Measurements from ENCODE around the gene SP2. TPM values are rescaled to one million over a fixed set of nuclear protein-coding genes. Genes with fewer than 3 reads are reported as not detected.

The SP2 gene
- polyA plus RNA-seq, 1 donor (not counting 4 experiments of a cell fraction or from before 2014, with no cell fraction given) = 2.1 TPM

DNA sequence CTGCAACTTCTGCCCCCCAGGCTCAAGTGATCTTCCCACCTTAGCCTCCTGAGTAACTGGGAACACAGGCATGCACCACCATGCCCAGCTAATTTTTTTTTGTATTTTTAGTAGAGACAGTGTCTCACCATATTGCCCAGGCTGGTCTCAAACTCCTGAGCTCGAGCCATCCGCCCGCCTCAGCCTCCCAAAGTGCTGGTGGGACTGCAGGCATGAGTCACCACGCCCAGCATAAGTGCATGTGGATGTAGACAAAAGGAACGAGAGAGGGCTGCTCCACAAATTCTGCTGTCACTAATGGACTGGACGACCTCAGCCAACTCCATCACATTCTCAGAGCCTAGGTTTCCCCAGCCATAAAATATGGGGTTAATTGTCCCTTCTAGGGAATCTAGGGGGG is 7.7 kb upstream of the SP2 start:
- Histone ChIP-seq H3K4me1 (ENCODE audit: control insufficient read depth, extremely low read depth, insufficient read depth, low read length) (peaks cover 10% of the 10 kb centered on the region), H3K9ac (ENCODE audit: control insufficient read depth, extremely low read depth, insufficient read depth, low read length) (no peak overlapping the region), H3K4me2 (ENCODE audit: control insufficient read depth, extremely low read depth, insufficient read depth, low read depth, low read length) (no peak overlapping the region), H3K27ac (ENCODE audit: control insufficient read depth, insufficient read depth, low read length) (no peak overlapping the region), H3K79me2 (ENCODE audit: control insufficient read depth, insufficient read depth, low read length) (no peaks in the 10 kb centered on the region), H3K36me3 (ENCODE audit: control insufficient read depth in 2 of 2, extremely low read depth in 1 of 2, insufficient read depth in 2 of 2, low read length in 2 of 2) (no peaks in the 10 kb centered on the region), H4K20me1 (ENCODE audit: control insufficient read depth, extremely low read depth, insufficient read depth, low read length) (no peaks in the 10 kb centered on the region), H3K27me3 (ENCODE audit: control insufficient read depth, extremely low read depth, insufficient read depth, low read length) (no peaks in the 10 kb centered on the region), H3K9me1 (ENCODE audit: control insufficient read depth, extremely low read depth, insufficient read depth, low read length) (no peaks in the 10 kb centered on the region), H3K4me3 (ENCODE audit: control insufficient read depth in 2 of 3, extremely low read depth in 1 of 3, insufficient read depth in 2 of 3, low read depth in 1 of 3, low read length in 3 of 3) (no peak overlapping the region), H2AFZ (ENCODE audit: control insufficient read depth, low read length) (no peak overlapping the region), H3K9me3 (ENCODE audit: control insufficient read depth, low read depth, low read length) (no peaks in the 10 kb centered on the region)
- TF ChIP-seq, protein P1, sequence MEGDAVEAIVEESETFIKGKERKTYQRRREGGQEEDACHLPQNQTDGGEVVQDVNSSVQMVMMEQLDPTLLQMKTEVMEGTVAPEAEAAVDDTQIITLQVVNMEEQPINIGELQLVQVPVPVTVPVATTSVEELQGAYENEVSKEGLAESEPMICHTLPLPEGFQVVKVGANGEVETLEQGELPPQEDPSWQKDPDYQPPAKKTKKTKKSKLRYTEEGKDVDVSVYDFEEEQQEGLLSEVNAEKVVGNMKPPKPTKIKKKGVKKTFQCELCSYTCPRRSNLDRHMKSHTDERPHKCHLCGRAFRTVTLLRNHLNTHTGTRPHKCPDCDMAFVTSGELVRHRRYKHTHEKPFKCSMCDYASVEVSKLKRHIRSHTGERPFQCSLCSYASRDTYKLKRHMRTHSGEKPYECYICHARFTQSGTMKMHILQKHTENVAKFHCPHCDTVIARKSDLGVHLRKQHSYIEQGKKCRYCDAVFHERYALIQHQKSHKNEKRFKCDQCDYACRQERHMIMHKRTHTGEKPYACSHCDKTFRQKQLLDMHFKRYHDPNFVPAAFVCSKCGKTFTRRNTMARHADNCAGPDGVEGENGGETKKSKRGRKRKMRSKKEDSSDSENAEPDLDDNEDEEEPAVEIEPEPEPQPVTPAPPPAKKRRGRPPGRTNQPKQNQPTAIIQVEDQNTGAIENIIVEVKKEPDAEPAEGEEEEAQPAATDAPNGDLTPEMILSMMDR (optimal IDR thresholded peaks at IDR 0.05 in 1 of 3, IDR thresholded peaks at IDR 0.05 in 1 of 3, conservative IDR thresholded peaks at IDR 0.05 in 1 of 3; ENCODE audit: extremely low read depth in 1 of 3, insufficient read depth in 2 of 3, low read length in 3 of 3) = no peak
- TF ChIP-seq EZH2 (IDR thresholded peaks at IDR 0.05; ENCODE audit: low read length) = no peak
- dilution Hi-C loops (cut with MboI; ENCODE audit: extremely low pct_ligation_motif_present, low sequenced_read_pairs) = no loop called here
- DNase-seq (ENCODE audit: low read depth, low spot score) (no peak), FAIRE-seq (no peak)

DNA sequence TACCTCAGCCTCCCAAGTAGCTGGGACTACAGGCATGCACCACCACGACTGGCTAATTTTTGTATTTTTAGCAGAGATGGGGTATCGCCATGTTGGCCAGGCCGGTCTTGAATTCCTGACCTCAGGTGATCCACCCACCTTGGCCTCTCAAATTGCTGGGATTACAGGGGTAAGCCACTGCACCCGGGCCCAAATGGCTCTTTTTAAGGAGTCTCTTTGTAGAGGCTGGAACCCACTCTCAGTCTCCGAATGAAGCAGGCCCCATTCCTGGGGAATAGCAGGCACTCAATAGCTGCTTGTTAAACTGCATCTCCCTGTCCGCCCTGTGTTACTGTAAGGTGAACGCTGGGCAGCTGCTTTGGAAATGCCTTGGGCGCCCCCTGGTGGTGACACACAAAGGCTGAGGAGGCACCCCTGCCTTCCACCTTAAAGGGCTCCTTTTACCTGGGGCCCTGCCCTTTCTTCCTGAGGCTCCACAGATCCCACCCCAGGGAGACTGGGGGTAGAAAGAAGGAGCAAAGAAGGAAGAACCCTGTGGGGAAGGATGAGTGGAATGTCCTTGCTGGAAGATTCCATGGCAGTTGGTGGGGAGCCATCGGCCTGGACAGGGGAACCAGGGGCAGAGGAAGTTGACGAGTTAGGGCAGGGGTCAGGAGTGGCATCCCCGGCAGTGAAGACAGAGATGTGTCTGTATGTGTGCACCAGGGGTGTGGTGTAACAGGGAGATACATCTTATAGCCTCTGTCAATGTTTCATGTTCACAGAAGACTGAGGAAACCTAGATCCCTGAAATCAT is 6.1 kb upstream of the SP2 start:
- H3K9me3 ChIP-seq (ENCODE audit: control insufficient read depth, low read depth, low read length) = no peaks in the 10 kb centered on the region
- dilution Hi-C loops (cut with MboI; ENCODE audit: extremely low pct_ligation_motif_present, low sequenced_read_pairs) = no loop called here
- H3K9ac ChIP-seq (ENCODE audit: control insufficient read depth, extremely low read depth, insufficient read depth, low read length) = no peak overlapping the region
- H3K27me3 ChIP-seq (ENCODE audit: control insufficient read depth, extremely low read depth, insufficient read depth, low read length) = no peaks in the 10 kb centered on the region
- FAIRE-seq (peak; percentile 29), DNase-seq (ENCODE audit: low read depth, low spot score) (peak; percentile 45)
- no peak overlapping the region for H2AFZ ChIP-seq (ENCODE audit: control insufficient read depth, low read length)
- H3K79me2 ChIP-seq (ENCODE audit: control insufficient read depth, insufficient read depth, low read length) = peaks cover 2% of the 10 kb centered on the region
- no peaks in the 10 kb centered on the region for H3K9me1 ChIP-seq (ENCODE audit: control insufficient read depth, extremely low read depth, insufficient read depth, low read length)
- TF ChIP-seq EZH2 (IDR thresholded peaks at IDR 0.05; ENCODE audit: low read length) = no peak
- TF ChIP-seq, protein P1 (optimal IDR thresholded peaks at IDR 0.05 in 1 of 3, IDR thresholded peaks at IDR 0.05 in 1 of 3, conservative IDR thresholded peaks at IDR 0.05 in 1 of 3; ENCODE audit: extremely low read depth in 1 of 3, insufficient read depth in 2 of 3, low read length in 3 of 3) = peak; percentile 86 to 95 (median 90)
- no peak overlapping the region for H3K27ac ChIP-seq (ENCODE audit: control insufficient read depth, insufficient read depth, low read length)
- H4K20me1 ChIP-seq (ENCODE audit: control insufficient read depth, extremely low read depth, insufficient read depth, low read length) = no peaks in the 10 kb centered on the region
- H3K4me3 ChIP-seq (ENCODE audit: control insufficient read depth in 2 of 3, extremely low read depth in 1 of 3, insufficient read depth in 2 of 3, low read depth in 1 of 3, low read length in 3 of 3) = no peak overlapping the region
- peaks cover 26% of the 10 kb centered on the region for H3K4me1 ChIP-seq (ENCODE audit: control insufficient read depth, extremely low read depth, insufficient read depth, low read length)
- no peak overlapping the region for H3K4me2 ChIP-seq (ENCODE audit: control insufficient read depth, extremely low read depth, insufficient read depth, low read depth, low read length)
- H3K36me3 ChIP-seq (ENCODE audit: control insufficient read depth in 2 of 2, extremely low read depth in 1 of 2, insufficient read depth in 2 of 2, low read length in 2 of 2) = no peaks in the 10 kb centered on the region

All from keratinocyte (primary cell).